ENCODE results near the gene CIDEA.

- no peak for TF ChIP-seq USF1 (CRISPR knock-in tag; IDR thresholded peaks at IDR 0.05)
- no peak for TF ChIP-seq CTCF (IDR thresholded peaks at IDR 0.05)
- TF ChIP-seq FOXP4 (CRISPR knock-in tag; IDR thresholded peaks at IDR 0.05), result no peak
- TF ChIP-seq ZNF121 (CRISPR knock-in tag; IDR thresholded peaks at IDR 0.05), result no peak
- no peak for TF ChIP-seq JUN (CRISPR knock-in tag; IDR thresholded peaks at IDR 0.05)
Observed at GRCh38 chr18:12291690-12292089, 37.5 kb downstream of the CIDEA start.
